Endothelial cell (in vitro differentiated cells): ENCODE results near the gene CEACAM19. TPM values are rescaled to one million over a fixed set of nuclear protein-coding genes. Genes with fewer than 3 reads are reported as not detected.
A peak's percentile ranks its signal among the peaks of the same experiment; 100 is the strongest.
"Not testable (repeated sequence)": the region's sequence is repeated elsewhere in the genome, so short reads cannot be mapped to it uniquely, and the experiment has no call there.

Source experiments
- DNase-seq: peaks from one replicate; pipeline ENCODE4 v3.0.0; 2021; ENCODE audit warnings: low spot score
- H3K27ac Mint-ChIP-seq: one replicate; pipeline ENCODE4 v1.8.0; 2021; ENCODE audit warnings: mixed read lengths, inconsistent platforms; ENCODE audit not compliant: unreplicated experiment
- H3K27me3 Mint-ChIP-seq: one replicate; pipeline ENCODE4 v1.8.0; 2021; ENCODE audit warnings: mild to moderate bottlenecking, moderate library complexity, mixed read lengths, inconsistent platforms; ENCODE audit not compliant: unreplicated experiment
- H3K36me3 Mint-ChIP-seq: one replicate; pipeline ENCODE4 v1.8.0; 2021; ENCODE audit warnings: mild to moderate bottlenecking, low read depth, mixed read lengths, inconsistent platforms; ENCODE audit not compliant: unreplicated experiment
- H3K4me1 Mint-ChIP-seq: one replicate; pipeline ENCODE4 v1.8.0; 2021; ENCODE audit warnings: mild to moderate bottlenecking, mixed read lengths, inconsistent platforms; ENCODE audit not compliant: unreplicated experiment
- H3K4me3 Mint-ChIP-seq: one replicate; pipeline ENCODE4 v1.8.0; 2021; ENCODE audit warnings: mild to moderate bottlenecking, mixed read lengths, inconsistent platforms; ENCODE audit not compliant: unreplicated experiment
- H3K9me3 Mint-ChIP-seq: one replicate; pipeline ENCODE4 v1.8.0; 2021; ENCODE audit warnings: mixed read lengths, inconsistent platforms; ENCODE audit not compliant: unreplicated experiment
- total RNA-seq: library from RNA; stranded (reverse); fragmentation: NEBNext Ultra II Directional; extraction: Animal tissue kit (Norgen Biotek cat#: 25700); gene quantifications from one replicate; pipeline ENCODE4 v1.2.1, GENCODE V29; 2021; ENCODE audit not compliant: unreplicated experiment
- TF ChIP-seq, protein P1 (sequence below): fragments of 200-600 bp; sonication (generic); IDR thresholded peaks from one replicate; pipeline ENCODE4 v1.5.0; 2021; ENCODE audit warnings: antibody characterized with exemption; ENCODE audit not compliant: unreplicated experiment

Gene CEACAM19
- total RNA-seq, 1 donor from 2014 or later: 3.7 TPM

- Mint-ChIP-seq H3K36me3 (peaks cover 6% of the 10 kb centered on the region), H3K27me3 (peaks cover 10% of the 10 kb centered on the region), H3K4me1 (peaks cover 3% of the 10 kb centered on the region), H3K9me3 (no peaks in the 10 kb centered on the region), H3K4me3 (no peak overlapping the region), H3K27ac (no peak overlapping the region)
- TF ChIP-seq, protein P1, sequence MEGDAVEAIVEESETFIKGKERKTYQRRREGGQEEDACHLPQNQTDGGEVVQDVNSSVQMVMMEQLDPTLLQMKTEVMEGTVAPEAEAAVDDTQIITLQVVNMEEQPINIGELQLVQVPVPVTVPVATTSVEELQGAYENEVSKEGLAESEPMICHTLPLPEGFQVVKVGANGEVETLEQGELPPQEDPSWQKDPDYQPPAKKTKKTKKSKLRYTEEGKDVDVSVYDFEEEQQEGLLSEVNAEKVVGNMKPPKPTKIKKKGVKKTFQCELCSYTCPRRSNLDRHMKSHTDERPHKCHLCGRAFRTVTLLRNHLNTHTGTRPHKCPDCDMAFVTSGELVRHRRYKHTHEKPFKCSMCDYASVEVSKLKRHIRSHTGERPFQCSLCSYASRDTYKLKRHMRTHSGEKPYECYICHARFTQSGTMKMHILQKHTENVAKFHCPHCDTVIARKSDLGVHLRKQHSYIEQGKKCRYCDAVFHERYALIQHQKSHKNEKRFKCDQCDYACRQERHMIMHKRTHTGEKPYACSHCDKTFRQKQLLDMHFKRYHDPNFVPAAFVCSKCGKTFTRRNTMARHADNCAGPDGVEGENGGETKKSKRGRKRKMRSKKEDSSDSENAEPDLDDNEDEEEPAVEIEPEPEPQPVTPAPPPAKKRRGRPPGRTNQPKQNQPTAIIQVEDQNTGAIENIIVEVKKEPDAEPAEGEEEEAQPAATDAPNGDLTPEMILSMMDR: no peak
- no peak for DNase-seq
Observed at GRCh38 chr19:44626048-44626624, 45.1 kb upstream of the CEACAM19 start.

- H3K27me3 Mint-ChIP-seq: peaks cover 10% of the 10 kb centered on the region
- no peak overlapping the region for H3K4me3 Mint-ChIP-seq
- H3K4me1 Mint-ChIP-seq: peaks cover 3% of the 10 kb centered on the region
- no peak overlapping the region for H3K27ac Mint-ChIP-seq
- TF ChIP-seq, protein P1: no peak
- peaks cover 6% of the 10 kb centered on the region for H3K36me3 Mint-ChIP-seq
- DNase-seq: no peak
- H3K9me3 Mint-ChIP-seq: no peaks in the 10 kb centered on the region
Observed at GRCh38 chr19:44627631-44628030, 43.7 kb upstream of the CEACAM19 start.

DNA sequence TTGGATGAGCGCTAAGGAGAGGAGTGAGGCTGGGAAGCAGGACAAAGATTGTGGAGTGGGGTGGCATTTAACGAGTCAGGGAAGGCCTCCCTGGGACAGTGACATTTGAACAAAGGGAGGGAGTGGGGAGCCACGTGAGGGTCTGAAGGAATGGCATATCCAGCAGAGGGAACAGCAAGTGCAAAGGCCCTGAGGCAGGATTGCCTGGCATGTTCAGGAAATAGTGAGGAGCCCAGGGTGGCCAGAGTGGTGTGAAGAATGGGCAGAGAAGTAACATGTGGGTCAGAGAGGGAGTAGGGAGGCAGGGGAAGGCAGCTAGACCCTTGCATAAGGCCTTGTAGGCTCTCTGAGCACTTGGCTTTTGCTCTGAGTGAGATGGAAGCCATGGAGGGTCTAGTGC is 42.5 kb upstream of the CEACAM19 start:
- H3K4me1 Mint-ChIP-seq: no peaks in the 10 kb centered on the region
- no peak overlapping the region for H3K27ac Mint-ChIP-seq
- H3K27me3 Mint-ChIP-seq: peaks cover 10% of the 10 kb centered on the region
- H3K9me3 Mint-ChIP-seq: no peaks in the 10 kb centered on the region
- TF ChIP-seq, protein P1: no peak
- H3K4me3 Mint-ChIP-seq: peak overlapping the region; percentile 72
- peaks cover 6% of the 10 kb centered on the region for H3K36me3 Mint-ChIP-seq
- DNase-seq: no peak

DNA sequence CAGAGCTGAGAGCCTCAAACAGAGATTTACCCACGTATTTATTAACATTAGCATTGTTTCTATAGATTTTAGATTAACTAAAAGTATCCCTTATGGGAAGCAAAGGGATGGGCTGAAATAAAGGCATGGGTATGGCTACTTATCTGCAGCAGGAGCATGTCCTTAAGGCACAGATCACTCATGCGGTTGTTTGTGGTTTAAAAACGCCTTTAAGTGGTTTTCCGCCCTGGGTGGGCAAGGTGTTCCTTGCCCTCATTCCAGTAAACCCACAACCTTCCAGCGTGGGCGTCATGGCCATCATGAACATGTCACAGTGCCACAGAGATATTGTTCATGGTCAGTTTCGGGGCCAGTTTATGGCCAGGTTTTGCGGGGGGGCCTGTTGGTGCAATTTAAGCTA is 39.7 kb upstream of the CEACAM19 start:
- H3K36me3 Mint-ChIP-seq, H3K4me1 Mint-ChIP-seq, DNase-seq, H3K4me3 Mint-ChIP-seq, H3K27me3 Mint-ChIP-seq, H3K27ac Mint-ChIP-seq, H3K9me3 Mint-ChIP-seq: not testable (repeated sequence)

- H3K4me3 Mint-ChIP-seq, H3K4me1 Mint-ChIP-seq, H3K9me3 Mint-ChIP-seq, H3K27ac Mint-ChIP-seq, H3K36me3 Mint-ChIP-seq, H3K27me3 Mint-ChIP-seq, DNase-seq: not testable (repeated sequence)
Observed at GRCh38 chr19:44634058-44634457, 37.2 kb upstream of the CEACAM19 start.

- H3K9me3 Mint-ChIP-seq: no peaks in the 10 kb centered on the region
- H3K4me3 Mint-ChIP-seq: no peak overlapping the region
- no peaks in the 10 kb centered on the region for H3K4me1 Mint-ChIP-seq
- no peaks in the 10 kb centered on the region for H3K36me3 Mint-ChIP-seq
- H3K27ac Mint-ChIP-seq: no peak overlapping the region
- no peak for DNase-seq
- TF ChIP-seq, protein P1: no peak
- peaks cover 1% of the 10 kb centered on the region for H3K27me3 Mint-ChIP-seq
Observed at GRCh38 chr19:44634785-44635184, 36.5 kb upstream of the CEACAM19 start.
